Type B pancreatic cell (in vitro differentiated cells): ENCODE results near the gene PPDPF. TPM values are rescaled to one million over a fixed set of nuclear protein-coding genes. Genes with fewer than 3 reads are reported as not detected.

Source experiments
- DNase-seq: peaks from one replicate; pipeline ENCODE4 v3.0.0; 2021; ENCODE audit warnings: mixed read lengths; ENCODE audit not compliant: unreplicated experiment; ENCODE audit errors: extremely low spot score
- H3K27ac Mint-ChIP-seq: 2 replicates; pipeline ENCODE4 v1.8.0; 2021; ENCODE audit warnings: mild to moderate bottlenecking, mixed read lengths
- H3K27me3 Mint-ChIP-seq: 2 replicates; pipeline ENCODE4 v1.8.0; 2021; ENCODE audit warnings: mixed read lengths
- H3K36me3 Mint-ChIP-seq: 2 replicates; pipeline ENCODE4 v1.8.0; 2021; ENCODE audit warnings: mixed read lengths
- H3K4me1 Mint-ChIP-seq: one replicate; pipeline ENCODE4 v1.8.0; 2021; ENCODE audit warnings: mixed read lengths; ENCODE audit not compliant: unreplicated experiment
- H3K4me3 Mint-ChIP-seq: 2 replicates; pipeline ENCODE4 v1.8.0; 2021; ENCODE audit warnings: mild to moderate bottlenecking, mixed read lengths
- H3K9me3 Mint-ChIP-seq: 2 replicates; pipeline ENCODE4 v1.8.0; 2021; ENCODE audit warnings: mixed read lengths
- CTCF ChIP-seq: fragments of 200-600 bp; sonication (generic); conservative IDR thresholded peaks from 2 replicates; pipeline ENCODE4 v1.5.0; 2021; ENCODE audit warnings: antibody characterized with exemption, mild to moderate bottlenecking
- total RNA-seq: library from RNA; stranded (reverse); gene quantifications from 2 replicates; pipeline ENCODE4 v1.2.1, GENCODE V29; 2021; ENCODE audit warnings: low replicate concordance

Gene PPDPF
- total RNA-seq, 1 donor from 2014 or later, result 280 TPM

- DNase-seq, result no peak
- Mint-ChIP-seq H3K9me3 (no peaks in the 10 kb centered on the region), H3K27me3 (peaks cover 3% of the 10 kb centered on the region), H3K36me3 (no peaks in the 10 kb centered on the region), H3K4me3 (no peak overlapping the region), H3K27ac (no peak overlapping the region), H3K4me1 (peaks cover 4% of the 10 kb centered on the region)
- no peak for TF ChIP-seq CTCF
These were observed 21.5 kb downstream of the PPDPF start for GRCh38 chr20:63542031-63542559.

- Mint-ChIP-seq H3K9me3 (no peaks in the 10 kb centered on the region), H3K27me3 (peaks cover 3% of the 10 kb centered on the region), H3K36me3 (no peaks in the 10 kb centered on the region), H3K4me1 (peaks cover 4% of the 10 kb centered on the region), H3K4me3 (no peak overlapping the region), H3K27ac (no peak overlapping the region)
- no peak for TF ChIP-seq CTCF
- DNase-seq, result no peak
These were observed 22.1 kb downstream of the PPDPF start for GRCh38 chr20:63542696-63543095.

GRCh38 chr20:63543131-63543530 lies 22.6 kb downstream of the PPDPF start:
- Mint-ChIP-seq H3K27ac (no peak overlapping the region), H3K4me1 (peaks cover 4% of the 10 kb centered on the region), H3K27me3 (peaks cover 3% of the 10 kb centered on the region), H3K4me3 (no peak overlapping the region), H3K9me3 (no peaks in the 10 kb centered on the region), H3K36me3 (no peaks in the 10 kb centered on the region)
- no peak for DNase-seq
- no peak for TF ChIP-seq CTCF

- no peak for DNase-seq
- Mint-ChIP-seq H3K4me1 (peaks cover 4% of the 10 kb centered on the region), H3K4me3 (no peak overlapping the region), H3K27me3 (peaks cover 3% of the 10 kb centered on the region), H3K36me3 (no peaks in the 10 kb centered on the region), H3K27ac (no peak overlapping the region), H3K9me3 (no peaks in the 10 kb centered on the region)
- TF ChIP-seq CTCF, result no peak
These were observed 23.2 kb downstream of the PPDPF start for GRCh38 chr20:63543733-63544132.

- Mint-ChIP-seq H3K27me3 (peaks cover 3% of the 10 kb centered on the region), H3K36me3 (no peaks in the 10 kb centered on the region), H3K4me1 (peaks cover 4% of the 10 kb centered on the region), H3K27ac (no peak overlapping the region), H3K4me3 (no peak overlapping the region), H3K9me3 (no peaks in the 10 kb centered on the region)
- DNase-seq, result no peak
- no peak for TF ChIP-seq CTCF
These were observed 23.8 kb downstream of the PPDPF start for GRCh38 chr20:63544241-63544957.
